H9 (cell line): ENCODE data around the gene BYSL. TPM values are rescaled to one million over a fixed set of nuclear protein-coding genes. Genes with fewer than 3 reads are reported as not detected.

Experiments
- DNase-seq: peaks from one replicate; pipeline ENCODE4 v3.0.0-alpha.2; 2017
- H2AFZ ChIP-seq: one replicate; pipeline ENCODE4 v1.6.1; 2013; ENCODE audit warnings: mild to moderate bottlenecking, low read length, control low read depth, moderate library complexity
- H2AK5ac ChIP-seq: 2 replicates; pipeline ENCODE4 v1.6.1; 2013; ENCODE audit warnings: low read length, control low read depth, mixed read lengths; ENCODE audit not compliant: insufficient read length
- H2BK120ac ChIP-seq: one replicate; pipeline ENCODE4 v1.6.1; 2013; ENCODE audit warnings: low read depth, mild to moderate bottlenecking, low read length, control low read depth, inconsistent platforms; ENCODE audit not compliant: poor library complexity, severe bottlenecking
- H2BK12ac ChIP-seq: 2 replicates; pipeline ENCODE4 v1.6.1; 2013; ENCODE audit warnings: low read length, control low read depth, mixed read lengths, low read depth; ENCODE audit not compliant: insufficient read length
- H2BK15ac ChIP-seq: 2 replicates; pipeline ENCODE4 v1.6.1; 2013; ENCODE audit warnings: low read depth, low read length, control low read depth
- H2BK20ac ChIP-seq: one replicate; pipeline ENCODE4 v1.6.1; 2013; ENCODE audit warnings: low read depth, mild to moderate bottlenecking, low read length, control low read depth, inconsistent platforms; ENCODE audit not compliant: poor library complexity, severe bottlenecking
- H2BK5ac ChIP-seq: 2 replicates; pipeline ENCODE4 v1.6.1; 2013; ENCODE audit warnings: low read length, control low read depth, mixed read lengths; ENCODE audit not compliant: insufficient read length
- H3K14ac ChIP-seq: 2 replicates; pipeline ENCODE4 v1.6.1; 2013; ENCODE audit warnings: low read length, control low read depth; ENCODE audit not compliant: insufficient read depth
- H3K18ac ChIP-seq: 2 replicates; pipeline ENCODE4 v1.6.1; 2013; ENCODE audit warnings: low read depth, mild to moderate bottlenecking, mixed read lengths, low read length, control low read depth; ENCODE audit not compliant: insufficient read length
- H3K23ac ChIP-seq: 2 replicates; pipeline ENCODE4 v1.6.1; 2013; ENCODE audit warnings: low read length, control low read depth, mixed read lengths, low read depth; ENCODE audit not compliant: insufficient read length
- H3K23me2 ChIP-seq: 2 replicates; pipeline ENCODE4 v1.6.1; 2013; ENCODE audit warnings: low read depth, mild to moderate bottlenecking, mixed read lengths, low read length, control low read depth; ENCODE audit not compliant: insufficient read length, poor library complexity, severe bottlenecking
- H3K27ac ChIP-seq: 2 replicates; pipeline ENCODE4 v1.5.1; 2013; ENCODE audit warnings: low read length, control low read depth, mixed read lengths, low read depth; ENCODE audit not compliant: insufficient read length
- H3K27me3 ChIP-seq: 2 replicates; pipeline ENCODE4 v1.6.1; 2013; ENCODE audit warnings: low read length, control low read depth, inconsistent platforms; ENCODE audit not compliant: insufficient read depth
- H3K4ac ChIP-seq: 2 replicates; pipeline ENCODE4 v1.6.1; 2013; ENCODE audit warnings: low read depth, mild to moderate bottlenecking, control low read depth, inconsistent platforms, low read length, moderate library complexity
- H3K4me1 ChIP-seq: 2 replicates; pipeline ENCODE4 v1.6.1; 2013; ENCODE audit warnings: low read length, control low read depth, inconsistent platforms; ENCODE audit not compliant: insufficient read depth
- H3K4me2 ChIP-seq: 2 replicates; pipeline ENCODE4 v1.6.1; 2013; ENCODE audit warnings: low read length, control low read depth, mixed read lengths; ENCODE audit not compliant: insufficient read length, insufficient read depth
- H3K56ac ChIP-seq: 2 replicates; pipeline ENCODE4 v1.6.1; 2013; ENCODE audit warnings: low read depth, mild to moderate bottlenecking, mixed read lengths, low read length, control low read depth; ENCODE audit not compliant: insufficient read length
- H3K79me1 ChIP-seq: 2 replicates; pipeline ENCODE4 v1.6.1; 2013; ENCODE audit warnings: low read depth, mild to moderate bottlenecking, moderate library complexity, low read length, control low read depth, inconsistent platforms; ENCODE audit not compliant: insufficient read depth, poor library complexity, severe bottlenecking
- H3K79me2 ChIP-seq: 2 replicates; pipeline ENCODE4 v1.6.1; 2013; ENCODE audit warnings: low read length, control low read depth, inconsistent platforms; ENCODE audit not compliant: insufficient read depth
- H3K9ac ChIP-seq: 2 replicates; pipeline ENCODE4 v1.6.1; 2013; ENCODE audit warnings: low read length, control low read depth, mixed read lengths; ENCODE audit not compliant: insufficient read length; ENCODE audit errors: extremely low read depth
- H3K9me3 ChIP-seq: one replicate; pipeline ENCODE4 v1.6.1; 2013; ENCODE audit warnings: low read depth, low read length, inconsistent platforms; ENCODE audit not compliant: control insufficient read depth
- H3T11ph ChIP-seq: one replicate; pipeline ENCODE4 v1.6.1; 2013; ENCODE audit warnings: mild to moderate bottlenecking, low read length, control low read depth, inconsistent platforms
- H4K20me1 ChIP-seq: one replicate; pipeline ENCODE4 v1.6.1; 2013; ENCODE audit not compliant: control insufficient read depth, insufficient read length, insufficient read depth
- H4K5ac ChIP-seq: 2 replicates; pipeline ENCODE4 v1.6.1; 2013; ENCODE audit warnings: low read depth, mild to moderate bottlenecking, mixed read lengths, low read length, control low read depth; ENCODE audit not compliant: insufficient read length
- H4K8ac ChIP-seq: replicated peaks from 2 replicates; pipeline ENCODE4 v1.6.1; 2013; ENCODE audit warnings: low read length, control low read depth, mixed read lengths, low read depth; ENCODE audit not compliant: insufficient read length
- H4K91ac ChIP-seq: 2 replicates; pipeline ENCODE4 v1.6.1; 2013; ENCODE audit warnings: low read depth, mild to moderate bottlenecking, moderate library complexity, mixed read lengths, low read length, control low read depth; ENCODE audit not compliant: insufficient read length
- H3K27ac Mint-ChIP-seq, 3 experiments: 2 replicates in 2 of 3; 3 replicates in 1 of 3; pipeline ENCODE4 v1.8.0; 2020 to 2021; ENCODE audit warnings: mixed read lengths in 3 of 3, mild to moderate bottlenecking in 1 of 3, moderate library complexity in 1 of 3
- H3K27me3 Mint-ChIP-seq: 2 replicates; pipeline ENCODE4 v1.8.0; 2021; ENCODE audit warnings: low read depth, mild to moderate bottlenecking, moderate library complexity, mixed read lengths
- H3K36me3 Mint-ChIP-seq, 3 experiments: 2 replicates in 2 of 3; 3 replicates in 1 of 3; pipeline ENCODE4 v1.8.0; 2020 to 2021; ENCODE audit warnings: low read depth in 3 of 3, mixed read lengths in 3 of 3; ENCODE audit not compliant: insufficient read depth in 1 of 3
- H3K4me1 Mint-ChIP-seq, 2 experiments: 2 replicates each; pipeline ENCODE4 v1.8.0; 2020; ENCODE audit warnings: mixed read lengths in 2 of 2
- H3K4me3 Mint-ChIP-seq, 2 experiments: 2 replicates in 1 of 2; 3 replicates in 1 of 2; pipeline ENCODE4 v1.8.0; 2020 to 2021; ENCODE audit warnings: mild to moderate bottlenecking in 2 of 2, mixed read lengths in 2 of 2, moderate library complexity in 1 of 2
- H3K9me3 Mint-ChIP-seq, 2 experiments: 2 replicates in 1 of 2; 3 replicates in 1 of 2; pipeline ENCODE4 v1.8.0; 2020; ENCODE audit warnings: mild to moderate bottlenecking in 2 of 2, mixed read lengths in 2 of 2, moderate library complexity in 1 of 2
- WGBS: extraction: QIAGEN DNeasy Blood & Tissue Kit; methylation state at CpG from one replicate; pipeline ENCODE4 v1.1.7; 2013; ENCODE audit warnings: missing lambda C conversion rate, low lambda C conversion rate, mixed read lengths; ENCODE audit not compliant: insufficient read length; ENCODE audit errors: extremely low coverage; 5-methylcytosine and 5-hydroxymethylcytosine counted together
- total RNA-seq: library from RNA; stranded (reverse); gene quantifications from 2 replicates; pipeline ENCODE4 v1.2.1, GENCODE V29; 2021
- TF ChIP-seq, protein P1 (sequence below): fragments of 200-600 bp; sonication (generic); conservative IDR thresholded peaks from 3 replicates; pipeline ENCODE4 v1.8.0; 2021; ENCODE audit warnings: antibody characterized with exemption, mild to moderate bottlenecking

BYSL gene
- total RNA-seq, 1 experiment from 2014 or later = 71.1 TPM

GRCh38 chr6:41895300-41896233, 25.7 kb upstream of the BYSL start, which contains the start of gene USP49:
TSS of gene USP49 (minus strand) at chr6:41895375. CDS start at chr6:41806983, 88,392 bp downstream.
- Histone ChIP-seq H3K79me1 (no peaks in the 10 kb centered on the region), H3K79me2 (no peaks in the 10 kb centered on the region), H3K4me2 (peak within 1 kb of the TSS; percentile 97), H3K4ac (no peak within 1 kb of the TSS; the same call in 1 of the 2 replicates), H4K91ac (no peak within 1 kb of the TSS), H3K18ac (peak within 1 kb of the TSS; percentile 81), H3K23me2 (peaks cover 15% of the 10 kb centered on the region), H3T11ph (peak within 1 kb of the TSS; percentile 68), H3K56ac (no peak within 1 kb of the TSS), H2AFZ (peak within 1 kb of the TSS; percentile 81), H2BK5ac (no peak within 1 kb of the TSS), H3K9me3 (no peaks in the 10 kb centered on the region), H3K9ac (peak within 1 kb of the TSS; percentile 84), H4K8ac (no peak within 1 kb of the TSS), H2AK5ac (no peak within 1 kb of the TSS), H3K27me3 (no peaks in the 10 kb centered on the region), H3K23ac (no peak within 1 kb of the TSS), H4K20me1 (no peaks in the 10 kb centered on the region), H2BK20ac (no peak within 1 kb of the TSS), H2BK15ac (no peak within 1 kb of the TSS), H3K4me1 (peaks cover 9% of the 10 kb centered on the region; the same call in 1 of the 2 replicates), H3K14ac (peak within 1 kb of the TSS; percentile 59), H2BK12ac (no peak within 1 kb of the TSS), H4K5ac (no peak within 1 kb of the TSS), H3K27ac (peak within 1 kb of the TSS; percentile 85), H2BK120ac (no peak within 1 kb of the TSS)
- Mint-ChIP-seq H3K27me3 (no peaks in the 10 kb centered on the region), H3K36me3 (peaks cover 0 to 5% (median 0%) of the 10 kb centered on the region in 3 experiments; a peak in 1 of 7 replicates), H3K9me3 (no peaks in the 10 kb centered on the region), H3K27ac (peak within 1 kb of the TSS; percentile 94 to 99 (median 95)), H3K4me1 (peaks cover 15 to 17% of the 10 kb centered on the region in 2 experiments), H3K4me3 (no peak within 1 kb of the TSS; a peak in 1 of 5 replicates)
- DNase-seq = peak; percentile 93
- TF ChIP-seq, protein P1, sequence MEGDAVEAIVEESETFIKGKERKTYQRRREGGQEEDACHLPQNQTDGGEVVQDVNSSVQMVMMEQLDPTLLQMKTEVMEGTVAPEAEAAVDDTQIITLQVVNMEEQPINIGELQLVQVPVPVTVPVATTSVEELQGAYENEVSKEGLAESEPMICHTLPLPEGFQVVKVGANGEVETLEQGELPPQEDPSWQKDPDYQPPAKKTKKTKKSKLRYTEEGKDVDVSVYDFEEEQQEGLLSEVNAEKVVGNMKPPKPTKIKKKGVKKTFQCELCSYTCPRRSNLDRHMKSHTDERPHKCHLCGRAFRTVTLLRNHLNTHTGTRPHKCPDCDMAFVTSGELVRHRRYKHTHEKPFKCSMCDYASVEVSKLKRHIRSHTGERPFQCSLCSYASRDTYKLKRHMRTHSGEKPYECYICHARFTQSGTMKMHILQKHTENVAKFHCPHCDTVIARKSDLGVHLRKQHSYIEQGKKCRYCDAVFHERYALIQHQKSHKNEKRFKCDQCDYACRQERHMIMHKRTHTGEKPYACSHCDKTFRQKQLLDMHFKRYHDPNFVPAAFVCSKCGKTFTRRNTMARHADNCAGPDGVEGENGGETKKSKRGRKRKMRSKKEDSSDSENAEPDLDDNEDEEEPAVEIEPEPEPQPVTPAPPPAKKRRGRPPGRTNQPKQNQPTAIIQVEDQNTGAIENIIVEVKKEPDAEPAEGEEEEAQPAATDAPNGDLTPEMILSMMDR = no peak
- no CpG with 5 or more reads among the region's 55 CpGs for WGBS
